PC-3 (cell line): ENCODE data around the gene UBQLN1.

ENCODE experiments used
- CTCF ChIP-seq: fragments of 300-600 bp; sonication (generic); conservative IDR thresholded peaks from 2 replicates; pipeline ENCODE4 v1.5.1; 2017; ENCODE audit warnings: antibody characterized with exemption, low read depth, mild to moderate bottlenecking, low read length
- EZH2 ChIP-seq: fragments of 300-600 bp; sonication (generic); IDR thresholded peaks from one replicate; pipeline ENCODE4 v1.6.1; 2017; ENCODE audit warnings: antibody characterized with exemption, mild to moderate bottlenecking, low read length; ENCODE audit not compliant: unreplicated experiment

- TF ChIP-seq CTCF (no peak), EZH2 (no peak)
These were observed 42.1 kb downstream of the UBQLN1 start for GRCh38 chr9:83665580-83666200.
